ENCODE results near the gene SIL1. TPM values are rescaled to one million over a fixed set of nuclear protein-coding genes. Genes with fewer than 3 reads are reported as not detected.

Gene SIL1
- total RNA-seq, 1 donor, result 31.7 TPM

DNA sequence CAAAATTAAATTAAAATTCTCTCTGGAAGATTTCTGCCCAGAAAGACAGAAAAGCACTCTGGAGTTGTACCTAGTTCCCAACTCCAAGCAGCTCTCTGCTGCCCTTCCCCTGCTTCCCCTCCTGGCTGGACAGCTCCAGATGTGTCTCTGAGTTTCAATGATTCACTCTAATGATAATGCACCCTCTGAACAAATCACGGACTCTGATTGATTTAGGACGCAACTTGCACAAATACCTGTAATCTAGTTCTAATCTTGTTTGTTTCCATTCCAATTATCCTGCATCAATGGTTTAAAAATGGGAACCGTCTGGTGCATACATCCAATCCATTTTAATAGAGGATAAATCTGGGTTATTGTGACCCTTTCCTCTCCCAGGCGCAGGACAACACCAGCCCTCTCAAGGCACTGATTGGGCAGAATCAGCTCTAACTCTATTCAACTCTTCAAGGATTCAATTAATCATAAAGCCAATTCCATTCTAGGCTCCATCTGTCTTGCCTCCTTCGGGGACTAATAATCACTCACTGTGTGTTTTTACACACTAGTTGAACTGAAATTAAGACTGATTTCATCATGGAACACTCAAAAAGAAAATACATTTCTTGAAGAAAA is 211.9 kb downstream of the SIL1 start:
- H3K4me3 ChIP-seq (ENCODE audit: low read depth, low read length), result no peak overlapping the region
- TF ChIP-seq, protein P1, sequence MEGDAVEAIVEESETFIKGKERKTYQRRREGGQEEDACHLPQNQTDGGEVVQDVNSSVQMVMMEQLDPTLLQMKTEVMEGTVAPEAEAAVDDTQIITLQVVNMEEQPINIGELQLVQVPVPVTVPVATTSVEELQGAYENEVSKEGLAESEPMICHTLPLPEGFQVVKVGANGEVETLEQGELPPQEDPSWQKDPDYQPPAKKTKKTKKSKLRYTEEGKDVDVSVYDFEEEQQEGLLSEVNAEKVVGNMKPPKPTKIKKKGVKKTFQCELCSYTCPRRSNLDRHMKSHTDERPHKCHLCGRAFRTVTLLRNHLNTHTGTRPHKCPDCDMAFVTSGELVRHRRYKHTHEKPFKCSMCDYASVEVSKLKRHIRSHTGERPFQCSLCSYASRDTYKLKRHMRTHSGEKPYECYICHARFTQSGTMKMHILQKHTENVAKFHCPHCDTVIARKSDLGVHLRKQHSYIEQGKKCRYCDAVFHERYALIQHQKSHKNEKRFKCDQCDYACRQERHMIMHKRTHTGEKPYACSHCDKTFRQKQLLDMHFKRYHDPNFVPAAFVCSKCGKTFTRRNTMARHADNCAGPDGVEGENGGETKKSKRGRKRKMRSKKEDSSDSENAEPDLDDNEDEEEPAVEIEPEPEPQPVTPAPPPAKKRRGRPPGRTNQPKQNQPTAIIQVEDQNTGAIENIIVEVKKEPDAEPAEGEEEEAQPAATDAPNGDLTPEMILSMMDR (IDR thresholded peaks at IDR 0.05; ENCODE audit: insufficient read depth, low read length), result no peak
- DNase-seq (ENCODE audit: low read depth), result no peak

- H3K4me3 ChIP-seq (ENCODE audit: low read depth, low read length), result no peak overlapping the region
- TF ChIP-seq, protein P1 (IDR thresholded peaks at IDR 0.05; ENCODE audit: insufficient read depth, low read length), result no peak
Measured at GRCh38 chr5:138985683-138986082, 212.5 kb downstream of the SIL1 start.

GRCh38 chr5:138985256-138985655 is 212.9 kb downstream of the SIL1 start:
- DNase-seq (ENCODE audit: low read depth), result no peak
- TF ChIP-seq, protein P1 (IDR thresholded peaks at IDR 0.05; ENCODE audit: insufficient read depth, low read length), result no peak
- H3K4me3 ChIP-seq (ENCODE audit: low read depth, low read length), result no peak overlapping the region

More at GRCh38 chr5:138985683-138986082, 212.5 kb downstream of the SIL1 start:
- DNase-seq (ENCODE audit: low read depth), result no peak

DNA sequence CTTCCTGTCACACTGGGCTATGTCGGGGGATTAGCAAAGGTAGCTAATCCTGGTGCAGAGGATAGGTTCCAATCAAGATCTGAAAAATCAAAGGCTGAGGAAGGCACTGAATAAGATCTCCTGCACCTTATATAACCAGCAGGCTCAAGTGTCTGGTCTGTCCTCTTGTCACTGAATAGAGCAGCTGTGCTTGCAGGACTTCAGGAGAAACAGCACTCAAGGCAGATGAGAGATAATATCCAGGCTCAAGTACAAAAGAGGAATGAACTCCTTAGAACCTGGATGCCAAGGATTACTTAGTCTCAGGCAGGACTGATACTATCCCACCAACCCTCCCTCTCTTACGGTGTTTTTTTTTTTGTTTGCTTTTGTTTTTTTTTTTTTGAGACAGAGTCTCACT is 214.2 kb downstream of the SIL1 start:
- TF ChIP-seq, protein P1 (IDR thresholded peaks at IDR 0.05; ENCODE audit: insufficient read depth, low read length), result no peak
- H3K4me3 ChIP-seq (ENCODE audit: low read depth, low read length), result no peak overlapping the region
- DNase-seq (ENCODE audit: low read depth), result no peak

- H3K4me3 ChIP-seq (ENCODE audit: low read depth, low read length), result no peak overlapping the region
- peak; percentile 51 for DNase-seq (ENCODE audit: low read depth)
- TF ChIP-seq, protein P1 (IDR thresholded peaks at IDR 0.05; ENCODE audit: insufficient read depth, low read length), result no peak
Measured at GRCh38 chr5:138981586-138981985, 216.6 kb downstream of the SIL1 start.

DNA sequence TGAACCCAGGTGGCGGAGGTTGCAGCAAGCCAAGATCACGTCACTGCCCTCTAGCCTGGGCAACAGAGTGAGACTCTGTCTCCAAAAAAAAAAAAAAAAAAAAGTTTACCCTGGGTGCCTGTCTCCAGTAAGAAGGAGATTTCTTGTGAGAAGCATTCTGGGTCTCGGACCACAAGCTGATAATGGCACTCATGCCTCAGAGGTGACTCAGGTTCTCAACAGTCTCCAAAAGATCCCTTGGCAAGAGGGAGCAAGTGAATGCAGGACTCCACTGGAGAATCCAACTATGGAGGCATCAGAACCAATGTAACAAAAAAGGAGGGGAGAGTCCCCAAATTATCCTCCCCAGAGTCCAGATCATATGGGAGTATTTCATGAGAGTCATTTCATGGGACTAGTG is 217.0 kb downstream of the SIL1 start:
- TF ChIP-seq, protein P1 (IDR thresholded peaks at IDR 0.05; ENCODE audit: insufficient read depth, low read length), result no peak
- peak; percentile 90 for DNase-seq (ENCODE audit: low read depth)
- H3K4me3 ChIP-seq (ENCODE audit: low read depth, low read length), result no peak overlapping the region

- no peak for DNase-seq (ENCODE audit: low read depth)
- H3K4me3 ChIP-seq (ENCODE audit: low read depth, low read length), result no peak overlapping the region
- TF ChIP-seq, protein P1 (IDR thresholded peaks at IDR 0.05; ENCODE audit: insufficient read depth, low read length), result no peak
Measured at GRCh38 chr5:138980441-138980840, 217.7 kb downstream of the SIL1 start.

Data from fibroblast of the aortic adventitia (primary cell).